T-cell (primary cell): ENCODE data around the gene SLC26A11. TPM values are rescaled to one million over a fixed set of nuclear protein-coding genes. Genes with fewer than 3 reads are reported as not detected.
"Not testable (repeated sequence)": the region's sequence is repeated elsewhere in the genome, so short reads cannot be mapped to it uniquely, and the experiment has no call there.

Experiments used
- ATAC-seq, 4 experiments: fragments of 200-7000 bp in 3 of 4; fragments of 150-1000 bp in 1 of 4; cut with Tn5 transposase; replicated peaks in 1 of 4; 1 replicate in 3 of 4; 2 replicates in 1 of 4; pipeline ENCODE4 v1.10.0; 2021; ENCODE audit warnings: moderate library complexity in 3 of 4, mild to moderate bottlenecking in 2 of 4, moderate number of reproducible peaks in 1 of 4
- CTCF ChIA-PET, 2 donors: fragments of 300-600 bp; sonication (Branson Sonifier 250); formaldehyde crosslinking; loops; one replicate each; lab custom pipeline; 2022; ENCODE audit warnings: antibody characterized with exemption in 2 of 2; lab: Charles Lee
- POLR2A ChIA-PET, 2 donors: fragments of 300-600 bp; sonication (Branson Sonifier 250); formaldehyde crosslinking; loops; one replicate each; lab custom pipeline; 2022; ENCODE audit warnings: antibody characterized with exemption in 2 of 2; lab: Charles Lee
- DNase-seq, 35 experiments: peaks; one replicate each; pipeline versions ENCODE4 v3.0.0 to v3.0.0-alpha.2; 2013 to 2023
- H3K27ac ChIP-seq: one replicate; pipeline ENCODE4 v1.5.1; 2013; ENCODE audit warnings: low read length
- H3K27me3 ChIP-seq, 2 experiments: replicated peaks in 1 of 2; 1 replicate in 1 of 2; 2 replicates in 1 of 2; pipeline versions ENCODE4 v1.6.1 to v1.7.0; 2013; ENCODE audit warnings: low read length in 1 of 2, mixed read lengths in 1 of 2; ENCODE audit not compliant: control insufficient read depth in 2 of 2, insufficient read depth in 2 of 2; ENCODE audit errors: extremely low read depth in 1 of 2
- H3K36me3 ChIP-seq, 2 donors: 1 replicate in 1 of 2; 2 replicates in 1 of 2; pipeline versions ENCODE4 v1.6.1 to v1.7.0; 2013; ENCODE audit warnings: low read length in 1 of 2; ENCODE audit not compliant: control insufficient read depth in 2 of 2, insufficient read depth in 1 of 2; ENCODE audit errors: extremely low read depth in 1 of 2
- H3K4me1 ChIP-seq, 2 experiments: 1 replicate in 1 of 2; 2 replicates in 1 of 2; pipeline versions ENCODE4 v1.6.1 to v1.7.0; 2013; ENCODE audit warnings: low read length in 2 of 2, mixed read lengths in 1 of 2; ENCODE audit not compliant: insufficient read depth in 2 of 2, control insufficient read depth in 1 of 2; ENCODE audit errors: extremely low read depth in 1 of 2
- H3K4me3 ChIP-seq, 2 donors: 1 replicate in 1 of 2; 2 replicates in 1 of 2; pipeline versions ENCODE4 v1.5.1 to v1.7.0; 2013; ENCODE audit warnings: mild to moderate bottlenecking in 2 of 2, low read length in 1 of 2, moderate library complexity in 1 of 2; ENCODE audit not compliant: control insufficient read depth in 1 of 2; ENCODE audit errors: extremely low read depth in 1 of 2
- H3K9me3 ChIP-seq: 2 replicates; pipeline ENCODE4 v1.7.0; 2013
- H3K27ac Mint-ChIP-seq, 2 donors: one replicate each; pipeline ENCODE4 v1.8.0; 2020 to 2021; ENCODE audit warnings: mild to moderate bottlenecking in 2 of 2, mixed read lengths in 2 of 2
- H3K27me3 Mint-ChIP-seq, 2 donors: one replicate each; pipeline ENCODE4 v1.8.0; 2021 to 2022; ENCODE audit warnings: mixed read lengths in 2 of 2
- H3K36me3 Mint-ChIP-seq: one replicate; pipeline ENCODE4 v1.8.0; 2021; ENCODE audit warnings: mixed read lengths
- H3K4me1 Mint-ChIP-seq, 3 donors: one replicate each; pipeline ENCODE4 v1.8.0; 2020 to 2022; ENCODE audit warnings: mixed read lengths in 3 of 3, mild to moderate bottlenecking in 1 of 3
- H3K4me3 Mint-ChIP-seq, 3 donors: one replicate each; pipeline ENCODE4 v1.8.0; 2020 to 2022; ENCODE audit warnings: mild to moderate bottlenecking in 3 of 3, mixed read lengths in 3 of 3, moderate library complexity in 3 of 3
- H3K9me3 Mint-ChIP-seq, 3 donors: one replicate each; pipeline ENCODE4 v1.8.0; 2020 to 2022; ENCODE audit warnings: mixed read lengths in 3 of 3
- WGBS: methylation state at CpG from one replicate; pipeline ENCODE4 v1.1.5; 2013; ENCODE audit warnings: missing lambda C conversion rate; ENCODE audit not compliant: insufficient coverage; 5-methylcytosine and 5-hydroxymethylcytosine counted together
- total RNA-seq, 35 experiments: library from RNA in 6 of 35; stranded (reverse) in 6 of 35; fragments of 120-200 nt in 1 of 35; gene quantifications; one replicate each; pipeline versions ENCODE4 v1.2.1 to v1.2.4 and lab custom pipeline; 2013 to 2026

Gene SLC26A11
- total RNA-seq, 5 donors from 2014 or later (not counting 1 experiment from before 2014, with no cell fraction given): 45.9 to 123 (median 112) TPM

DNA sequence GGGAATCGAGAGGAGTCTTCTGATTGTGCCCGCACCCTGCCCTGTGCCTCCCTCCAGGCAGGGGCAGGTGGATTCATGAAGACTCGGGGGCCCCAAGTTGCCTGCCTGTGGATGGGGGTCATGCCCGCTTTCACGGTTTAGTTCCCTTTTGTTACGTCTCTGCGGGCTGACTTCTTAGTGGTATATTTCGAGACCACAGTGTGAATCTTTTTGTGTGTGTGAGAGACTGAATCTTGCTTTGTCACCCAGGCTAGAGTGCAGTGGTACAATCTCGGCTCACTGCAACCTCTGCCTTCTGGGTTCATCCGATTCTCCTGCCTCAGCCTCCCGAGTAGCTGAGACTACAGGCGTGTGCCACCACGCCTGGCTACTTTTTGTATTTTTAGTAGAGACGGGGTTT lies 22.3 kb downstream of the SLC26A11 start:
- Histone ChIP-seq H3K36me3 (peaks cover 7 to 41% of the 10 kb centered on the region in 2 donors), H3K27me3 (no peaks in the 10 kb centered on the region), H3K27ac (no peak overlapping the region), H3K4me3 (no peak overlapping the region), H3K4me1 (no peaks in the 10 kb centered on the region), H3K9me3 (no peaks in the 10 kb centered on the region)
- DNase-seq (no peak), ATAC-seq (no peak)
- H3K27me3 Mint-ChIP-seq: no peaks in the 10 kb centered on the region
- ChIA-PET CTCF (no interaction called here), POLR2A (no interaction called here)
- no peak overlapping the region for H3K4me3 Mint-ChIP-seq
- H3K9me3 Mint-ChIP-seq: no peaks in the 10 kb centered on the region
- H3K4me1 Mint-ChIP-seq: no peaks in the 10 kb centered on the region
- H3K27ac Mint-ChIP-seq: no peak overlapping the region
- WGBS: 96% methylated on average over 11 of the region's 14 CpGs
- peaks cover 38% of the 10 kb centered on the region for H3K36me3 Mint-ChIP-seq

GRCh38 chr17:80243526-80244433 lies 23.6 kb downstream of the SLC26A11 start:
- H3K4me3 Mint-ChIP-seq: no peak overlapping the region
- ATAC-seq: no peak
- H3K4me1 ChIP-seq: no peaks in the 10 kb centered on the region
- H3K36me3 Mint-ChIP-seq: peaks cover 29% of the 10 kb centered on the region
- no peaks in the 10 kb centered on the region for H3K9me3 Mint-ChIP-seq
- H3K27ac Mint-ChIP-seq: no peak overlapping the region
- H3K4me1 Mint-ChIP-seq: no peaks in the 10 kb centered on the region
- 93% methylated on average over 18 of the region's 26 CpGs for WGBS
- H3K9me3 ChIP-seq: no peaks in the 10 kb centered on the region
- POLR2A ChIA-PET: no interaction called here
- no peak overlapping the region for H3K4me3 ChIP-seq
- no peak overlapping the region for H3K27ac ChIP-seq
- DNase-seq: no peak
- CTCF ChIA-PET: no interaction called here
- H3K27me3 ChIP-seq: no peaks in the 10 kb centered on the region
- no peaks in the 10 kb centered on the region for H3K27me3 Mint-ChIP-seq
- H3K36me3 ChIP-seq: peaks cover 7 to 28% of the 10 kb centered on the region in 2 donors

GRCh38 chr17:80244448-80244847 lies 24.2 kb downstream of the SLC26A11 start:
- DNase-seq, H3K9me3 Mint-ChIP-seq, H3K27ac ChIP-seq, H3K27ac Mint-ChIP-seq, H3K27me3 Mint-ChIP-seq, CTCF ChIA-PET, H3K9me3 ChIP-seq, H3K4me1 Mint-ChIP-seq, POLR2A ChIA-PET, ATAC-seq, H3K4me1 ChIP-seq, H3K4me3 ChIP-seq, H3K4me3 Mint-ChIP-seq, H3K27me3 ChIP-seq: not testable (repeated sequence)
- H3K36me3 Mint-ChIP-seq: peaks cover 29% of the 10 kb centered on the region
- WGBS: 93% methylated on average over 3 of the region's 6 CpGs
- peaks cover 7 to 27% of the 10 kb centered on the region in 2 donors for H3K36me3 ChIP-seq

- POLR2A ChIA-PET: no interaction called here
- 92% methylated on average over 22 of the region's 22 CpGs for WGBS
Measured at GRCh38 chr17:80244871-80245509, 24.8 kb downstream of the SLC26A11 start.

GRCh38 chr17:80245566-80246265 lies 25.5 kb downstream of the SLC26A11 start:
- POLR2A ChIA-PET: no interaction called here
- no peak for DNase-seq
- no peak overlapping the region for H3K27ac ChIP-seq
- Mint-ChIP-seq H3K4me3 (no peak overlapping the region), H3K27me3 (no peaks in the 10 kb centered on the region), H3K36me3 (peaks cover 24% of the 10 kb centered on the region), H3K9me3 (no peaks in the 10 kb centered on the region), H3K4me1 (no peaks in the 10 kb centered on the region), H3K27ac (no peak overlapping the region)
- CTCF ChIA-PET: no interaction called here
- no peaks in the 10 kb centered on the region for H3K27me3 ChIP-seq
- no peaks in the 10 kb centered on the region for H3K4me1 ChIP-seq
- H3K4me3 ChIP-seq: no peak overlapping the region
- peaks cover 7 to 27% of the 10 kb centered on the region in 2 donors for H3K36me3 ChIP-seq
- no peaks in the 10 kb centered on the region for H3K9me3 ChIP-seq
- 90% methylated on average over 14 of the region's 27 CpGs for WGBS
- ATAC-seq: no peak

More at GRCh38 chr17:80244871-80245509, 24.8 kb downstream of the SLC26A11 start:
- Mint-ChIP-seq H3K9me3 (no peaks in the 10 kb centered on the region), H3K27ac (no peak overlapping the region), H3K36me3 (peaks cover 27% of the 10 kb centered on the region), H3K27me3 (no peaks in the 10 kb centered on the region), H3K4me1 (no peaks in the 10 kb centered on the region), H3K4me3 (no peak overlapping the region)
- Histone ChIP-seq H3K9me3 (no peaks in the 10 kb centered on the region), H3K27me3 (no peaks in the 10 kb centered on the region), H3K4me1 (no peaks in the 10 kb centered on the region), H3K36me3 (peaks cover 7 to 27% of the 10 kb centered on the region in 2 donors), H3K27ac (no peak overlapping the region), H3K4me3 (no peak overlapping the region)
- DNase-seq: no peak
- CTCF ChIA-PET: no interaction called here
- ATAC-seq: no peak

DNA sequence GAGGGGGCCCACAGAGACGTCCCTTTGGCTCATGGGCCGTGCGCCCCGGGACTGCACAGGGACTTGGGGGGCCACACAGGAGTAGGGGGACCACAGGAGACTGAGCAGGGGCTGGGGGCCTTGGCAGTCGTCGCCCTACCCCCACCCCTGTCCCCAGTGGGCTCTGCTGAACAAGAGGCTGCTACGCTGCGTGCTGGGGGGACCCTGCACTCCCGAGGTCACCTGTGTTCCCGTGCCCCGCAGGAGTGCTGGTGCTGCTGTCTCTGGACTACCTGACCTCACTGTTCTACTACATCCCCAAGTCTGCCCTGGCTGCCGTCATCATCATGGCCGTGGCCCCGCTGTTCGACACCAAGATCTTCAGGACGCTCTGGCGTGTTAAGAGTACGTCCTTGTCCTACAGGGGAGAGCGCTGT lies 26.0 kb downstream of the SLC26A11 start:
- Histone ChIP-seq H3K36me3 (peaks cover 7 to 24% of the 10 kb centered on the region in 2 donors), H3K4me3 (no peak overlapping the region), H3K9me3 (no peaks in the 10 kb centered on the region), H3K4me1 (no peaks in the 10 kb centered on the region), H3K27ac (no peak overlapping the region), H3K27me3 (no peaks in the 10 kb centered on the region)
- ChIA-PET CTCF (no interaction called here), POLR2A (no interaction called here)
- H3K9me3 Mint-ChIP-seq: no peaks in the 10 kb centered on the region
- 95% methylated on average over 12 of the region's 19 CpGs for WGBS
- peaks cover 20% of the 10 kb centered on the region for H3K36me3 Mint-ChIP-seq
- H3K27ac Mint-ChIP-seq: no peak overlapping the region
- DNase-seq (no peak), ATAC-seq (no peak)
- H3K4me1 Mint-ChIP-seq: no peaks in the 10 kb centered on the region
- no peak overlapping the region for H3K4me3 Mint-ChIP-seq
- H3K27me3 Mint-ChIP-seq: no peaks in the 10 kb centered on the region
